GM18870 (cell line): ENCODE results near the gene AGAP3.

Experiments
- ATAC-seq: cut with Tn5 transposase; IDR thresholded peaks from one replicate; pipeline ENCODE4 v1.9.1; 2021; ENCODE audit warnings: moderate library complexity; ENCODE audit not compliant: unreplicated experiment

AGAP3 gene

GRCh38 chr7:151122796-151123157, 36.5 kb downstream of the AGAP3 start:
- ATAC-seq: no peak

DNA sequence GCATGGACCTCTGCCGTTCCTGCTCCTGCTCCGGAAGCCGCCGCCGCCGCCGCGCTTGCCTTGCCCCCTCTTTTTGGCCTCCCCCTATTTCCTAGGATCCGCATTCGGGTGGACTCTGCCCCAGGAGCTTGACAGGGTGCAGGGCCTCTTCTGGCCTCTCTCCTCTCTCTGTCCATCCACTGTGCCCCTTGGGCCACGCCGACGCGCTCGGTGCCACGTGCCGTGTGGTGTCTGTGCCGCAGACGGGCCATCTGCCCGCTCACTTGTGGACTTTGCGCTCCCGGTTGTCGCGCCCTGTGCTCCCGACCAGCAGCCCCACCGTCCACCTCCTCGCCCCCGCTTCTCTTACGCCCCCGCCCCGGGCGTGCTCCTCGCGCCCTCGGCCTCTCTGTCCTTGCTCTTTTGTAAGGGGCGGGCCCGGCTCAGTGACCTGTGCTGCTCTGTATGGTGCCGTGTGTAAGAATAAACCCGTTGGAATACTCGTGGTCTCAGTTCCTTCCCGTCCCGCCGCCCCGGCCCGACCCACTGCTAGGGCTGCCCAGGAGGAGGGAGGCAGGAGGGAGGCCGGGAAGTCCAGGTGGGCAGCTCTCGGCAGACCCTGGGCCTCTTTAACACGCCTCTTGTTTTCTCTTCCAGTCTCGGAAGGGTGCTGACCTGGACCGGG, 37.0 kb downstream of the AGAP3 start:
- ATAC-seq: no peak

DNA sequence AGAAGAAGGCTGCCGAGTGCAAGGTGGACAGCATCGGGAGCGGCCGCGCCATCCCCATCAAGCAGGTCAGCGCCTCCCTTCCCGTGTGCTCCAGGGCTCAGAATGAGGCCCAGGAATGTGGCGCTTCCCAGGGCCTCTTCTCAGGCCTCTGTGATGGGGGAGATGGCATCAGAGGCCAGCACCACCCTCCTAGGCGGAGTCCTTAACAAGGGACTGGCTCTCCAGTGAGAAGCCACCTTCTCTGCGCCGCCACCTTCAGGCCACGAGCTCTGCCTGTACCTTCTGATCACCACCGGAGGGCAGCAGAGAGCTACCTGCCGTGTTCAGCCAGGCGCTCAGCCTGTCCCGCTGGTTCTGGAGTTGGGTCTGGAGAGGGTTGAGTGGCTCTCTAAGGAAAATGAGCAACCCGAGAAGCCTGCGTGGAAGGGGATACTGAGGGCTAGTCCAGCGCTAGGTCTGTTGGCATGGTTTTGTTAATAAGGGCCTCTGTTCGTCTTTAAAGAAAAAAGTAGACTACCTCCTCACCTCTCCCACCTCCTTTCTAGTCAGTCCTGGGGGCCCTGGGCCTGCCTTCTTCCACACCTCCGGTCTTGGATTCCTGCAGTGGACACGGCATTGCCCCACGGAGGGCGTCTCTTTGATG, 37.7 kb downstream of the AGAP3 start:
- no peak for ATAC-seq

- no peak for ATAC-seq
These were observed 38.2 kb downstream of the AGAP3 start for GRCh38 chr7:151124481-151124880.

- no peak for ATAC-seq
These were observed 38.7 kb downstream of the AGAP3 start for GRCh38 chr7:151124899-151125399.

DNA sequence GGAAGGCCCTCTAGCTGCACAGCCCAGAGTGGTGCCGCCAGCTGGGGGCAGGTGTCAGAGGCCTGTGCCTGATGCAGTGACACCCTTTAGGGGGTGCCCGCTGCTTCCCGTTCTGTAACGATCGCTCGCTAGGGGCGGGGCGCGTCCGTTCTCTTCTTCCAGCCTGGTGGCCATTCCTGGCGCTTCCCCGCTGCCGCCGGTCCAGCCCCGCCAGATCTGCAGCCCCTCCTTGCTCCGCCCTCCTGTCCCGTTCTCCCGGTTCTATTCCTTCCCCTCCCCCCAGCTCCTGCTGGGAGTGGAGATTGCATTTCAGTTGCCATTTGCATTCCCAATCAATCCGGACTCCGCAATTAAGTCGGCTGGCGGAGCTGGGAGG, 39.2 kb downstream of the AGAP3 start:
- ATAC-seq: no peak

- no peak for ATAC-seq
These were observed 39.7 kb downstream of the AGAP3 start for GRCh38 chr7:151125846-151126481.

- ATAC-seq: no peak
These were observed 40.3 kb downstream of the AGAP3 start for GRCh38 chr7:151126491-151127137.

- ATAC-seq: no peak
These were observed 41.9 kb downstream of the AGAP3 start for GRCh38 chr7:151128144-151128543.

GRCh38 chr7:151128716-151129115, 42.4 kb downstream of the AGAP3 start:
- ATAC-seq: no peak

GRCh38 chr7:151129117-151129959, 43.1 kb downstream of the AGAP3 start:
- ATAC-seq: no peak

DNA sequence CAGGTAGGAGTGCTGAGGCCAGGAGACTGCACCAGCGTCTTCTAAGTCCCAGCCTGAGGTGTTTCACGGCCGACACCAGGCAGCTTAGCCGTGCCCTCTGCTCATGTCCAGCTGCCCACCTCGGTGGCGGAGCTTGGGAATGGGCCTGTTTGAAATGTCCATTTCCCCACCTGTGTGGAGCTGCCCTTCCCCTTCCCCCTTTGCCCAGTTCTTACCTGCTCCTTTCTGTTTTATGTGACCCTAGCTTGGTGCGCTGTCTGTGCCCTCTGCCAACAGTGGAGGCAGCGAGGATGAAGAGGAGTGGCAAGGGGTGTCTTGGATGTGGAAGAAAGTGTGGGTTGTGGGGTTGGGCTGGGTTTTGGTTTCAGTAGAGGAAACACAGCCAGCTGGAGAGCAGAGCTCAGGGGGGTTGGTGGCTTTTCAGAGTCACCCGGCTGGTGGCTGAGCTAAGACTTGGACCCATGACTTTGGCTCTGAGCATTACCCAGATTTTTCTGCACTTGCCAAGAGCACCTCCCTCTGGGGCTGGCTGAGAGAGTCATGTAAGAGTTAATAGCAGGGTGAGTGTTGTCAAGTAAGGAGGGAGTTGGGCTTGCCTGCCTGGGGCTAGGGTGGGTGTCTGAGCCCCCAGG, 43.8 kb downstream of the AGAP3 start:
- ATAC-seq: no peak

DNA sequence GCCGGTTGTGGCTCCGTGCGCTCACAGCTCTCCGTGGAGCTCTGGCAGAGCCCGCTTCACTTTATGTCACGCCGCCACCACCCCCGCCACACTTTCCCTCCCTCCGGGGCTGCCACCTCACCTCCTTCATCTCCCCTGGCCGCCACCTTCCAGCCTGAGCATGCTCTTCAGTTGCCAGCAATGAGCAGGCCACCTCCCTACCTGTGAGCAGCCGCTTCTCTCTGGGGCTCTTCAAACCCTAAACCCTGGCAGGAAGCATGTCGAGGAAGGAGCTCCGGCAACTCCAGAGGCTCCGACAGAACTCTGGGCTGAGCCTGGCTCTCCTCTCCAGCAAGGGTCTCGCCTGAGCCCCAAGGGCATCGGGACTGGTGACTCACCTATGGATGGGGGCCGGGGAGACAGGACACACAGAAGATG, 44.5 kb downstream of the AGAP3 start:
- no peak for ATAC-seq

GRCh38 chr7:151131224-151131591, 44.9 kb downstream of the AGAP3 start:
- ATAC-seq: no peak

GRCh38 chr7:151131592-151132293, 45.5 kb downstream of the AGAP3 start:
- ATAC-seq: no peak

DNA sequence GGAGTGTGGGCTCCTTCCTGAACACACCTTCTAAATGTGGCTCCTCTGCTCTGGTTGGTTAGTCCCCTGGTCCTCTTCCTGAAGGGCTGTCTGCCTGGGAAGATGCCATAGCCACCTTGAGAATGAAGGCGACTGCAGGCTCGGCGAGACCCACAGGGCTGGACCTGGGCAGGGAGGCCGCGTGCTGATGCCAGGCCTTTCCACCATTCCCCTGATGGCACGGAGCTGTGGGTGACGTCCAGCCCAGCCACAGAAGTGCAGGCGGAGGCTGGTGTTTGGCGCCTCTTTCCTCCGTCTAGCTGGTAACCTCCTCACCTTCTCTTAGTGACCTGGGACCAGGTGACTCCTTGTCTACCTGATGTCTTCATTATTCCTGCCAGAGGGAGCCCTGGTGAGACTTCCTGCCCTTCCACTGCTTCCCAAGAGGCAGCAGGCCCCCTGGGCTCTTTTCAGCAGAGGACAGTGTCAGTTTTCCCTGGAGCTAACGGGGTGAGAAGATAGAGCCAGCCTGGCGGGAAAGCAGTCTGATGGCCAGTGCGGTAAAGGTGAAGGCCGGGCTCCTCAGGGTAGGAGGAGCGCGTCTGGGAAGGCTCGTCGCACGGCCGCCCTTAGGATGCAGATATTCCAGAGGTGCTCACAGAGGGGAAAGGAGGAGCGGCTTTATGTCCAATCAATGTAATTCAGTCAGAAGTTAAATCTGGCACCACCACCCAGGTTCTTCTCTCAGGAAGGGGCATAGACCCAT, 46.4 kb downstream of the AGAP3 start:
- no peak for ATAC-seq

DNA sequence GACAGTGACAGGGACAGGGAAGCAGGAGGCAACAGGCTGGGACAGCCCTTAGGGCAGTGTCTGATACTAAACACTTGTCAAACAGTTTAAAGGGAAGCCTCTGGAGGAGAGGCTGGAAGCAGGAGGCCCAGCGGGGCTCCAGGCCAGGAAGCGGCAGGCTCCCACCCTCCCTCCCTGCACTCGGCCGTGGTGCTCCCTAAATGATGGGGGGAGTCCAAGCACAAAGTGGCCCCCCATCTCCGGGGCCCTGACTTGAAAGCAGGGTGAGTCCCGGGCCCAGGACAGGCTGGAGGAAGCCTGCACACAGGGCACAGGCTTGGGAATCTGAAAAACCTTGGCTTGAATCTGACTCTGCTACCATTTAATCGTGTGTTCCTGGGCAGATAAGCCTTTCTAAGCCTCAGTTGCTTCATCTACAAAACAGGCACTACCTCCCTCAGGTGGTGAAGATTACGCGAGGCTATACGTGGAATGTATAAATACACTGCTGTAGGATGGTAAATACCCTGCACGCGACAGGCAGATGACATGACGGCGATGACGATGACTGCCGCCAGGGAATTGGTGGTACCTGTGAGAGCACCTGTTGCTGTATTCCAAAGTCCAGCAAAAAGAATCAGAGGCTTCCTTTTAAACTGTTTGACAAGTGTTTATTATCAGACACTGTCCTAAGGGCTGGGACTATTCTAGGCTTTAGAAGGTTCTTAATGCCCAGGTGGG, 47.2 kb downstream of the AGAP3 start:
- ATAC-seq: no peak

GRCh38 chr7:151133986-151134742, 47.9 kb downstream of the AGAP3 start:
- no peak for ATAC-seq
